ENCODE data around the gene CLEC16A. TPM values are rescaled to one million over a fixed set of nuclear protein-coding genes. Genes with fewer than 3 reads are reported as not detected.
A peak's percentile ranks its signal among the peaks of the same experiment; 100 is the strongest.

Gene CLEC16A
- total and polyA plus RNA-seq, 9 of the 15 experiments (the other 6 are each of a cell fraction or from before 2014, with no cell fraction given), result 1.00 to 22.3 (median 10.0) TPM

DNA sequence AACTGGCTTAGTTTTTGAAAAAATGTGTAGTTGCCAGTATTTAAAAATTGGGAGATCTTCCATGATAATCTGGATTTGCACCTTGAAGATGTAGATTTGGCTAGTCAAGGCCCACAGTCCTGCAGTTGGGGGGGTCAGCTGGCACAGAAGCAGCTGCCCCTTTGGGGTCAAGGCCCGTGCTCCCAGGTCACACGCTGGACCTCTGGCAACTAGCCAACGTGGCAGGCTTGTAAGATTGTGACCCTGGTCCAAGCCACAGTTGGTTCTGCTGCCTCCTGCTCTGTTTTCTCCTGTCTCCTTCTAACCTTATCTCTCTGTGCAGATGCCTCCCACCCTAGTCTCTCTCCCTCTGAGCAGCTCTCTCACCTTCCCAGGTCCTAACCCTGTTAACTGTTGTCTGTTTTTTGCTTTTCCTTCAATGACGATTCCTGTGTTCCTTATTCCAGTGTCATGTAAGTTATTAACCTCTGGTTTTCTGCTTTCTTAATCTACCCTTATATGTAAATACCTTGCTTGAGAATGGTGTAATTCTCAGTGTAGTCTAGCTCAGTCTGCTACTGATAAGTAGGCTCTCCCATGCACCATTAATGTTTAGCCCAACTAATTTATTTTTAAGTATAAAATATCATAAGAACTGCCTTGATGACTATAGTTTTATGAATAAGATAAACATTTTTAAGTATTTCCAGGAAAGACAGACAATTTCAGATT is 27.9 kb downstream of the CLEC16A start:
- no peaks in the 10 kb centered on the region for H3K9me3 ChIP-seq (replicated peaks; ENCODE audit: control insufficient read depth, insufficient read depth, low read depth, low read length)
- H3K9me1 ChIP-seq (ENCODE audit: control insufficient read depth, insufficient read depth, low read length), result peaks cover 4% of the 10 kb centered on the region
- peak; percentile 86 to 97 (median 89) for DNase-seq (ENCODE audit: extremely low read depth in 1 of 4, low spot score in 3 of 4)
- BruUV-seq (replicated peaks), result no TSS peak
- FAIRE-seq, result peak; percentile 100
- 2% methylated on average over 4 of the region's 4 CpGs for WGBS (ENCODE audit: insufficient coverage, low coverage, missing lambda C conversion rate)
- no peaks in the 10 kb centered on the region for H3K79me2 ChIP-seq (ENCODE audit: control insufficient read depth, insufficient read depth, low read length)
- H3K9ac ChIP-seq (ENCODE audit: insufficient read depth in 1 of 2, low read depth in 2 of 2, low read length in 2 of 2), result peak overlapping the region in 1 of 2 experiments; percentile 13; a peak in 2 of 4 replicates
- H3K27me3 ChIP-seq (ENCODE audit: control insufficient read depth in 2 of 2, insufficient read depth in 2 of 2, low read length in 2 of 2), result no peaks in the 10 kb centered on the region
- H4K20me1 ChIP-seq (replicated peaks; ENCODE audit: control insufficient read depth, insufficient read depth, low read length), result 0 out of 2 replicates have a peak, but pooled peaks cover 6% of the 10 kb centered on the region
- ChIA-PET CTCF (ENCODE audit: low intra/inter-chr PET ratio) (interaction anchor here (0.6 to 4.7 kb wide), 6 partner anchors 19 to 742 kb away, joined by 3 to 58 read pairs (median 4); partner anchors contain the start of gene SOCS1), POLR2A (interaction anchor here (1.0 to 2.7 kb wide), 8 partner anchors 8 to 381 kb away, joined by 3 to 23 read pairs (median 3); partner anchors contain the start of gene SOCS1)
- H2AFZ ChIP-seq (ENCODE audit: low read depth, low read length), result no peak overlapping the region
- ATAC-seq, result peak; percentile 98
- H3K4me2 ChIP-seq (ENCODE audit: insufficient read depth, low read length), result peak overlapping the region; percentile 36; the same call in 1 of the 2 replicates
- in situ Hi-C loops (cut with MboI) (loop anchor here (25.0 kb wide), 2 partner anchors 565 to 690 kb away; partner anchors contain the start of gene SNN), intact Hi-C loops (cut with micrococcal nuclease) (loop anchor here (1.0 to 5.0 kb wide), 5 partner anchors 133 to 385 kb away; no protein-coding TSS in a partner anchor)
- H3K27ac ChIP-seq (ENCODE audit: extremely low read depth, low read depth, low read length), result peak overlapping the region; percentile 63
- H3K36me3 ChIP-seq (ENCODE audit: control insufficient read depth, insufficient read depth, low read length), result peaks cover 51% of the 10 kb centered on the region
- H3K4me3 ChIP-seq, result no peak overlapping the region
- peaks cover 19 to 22% of the 10 kb centered on the region in 2 experiments for H3K4me1 ChIP-seq (replicated peaks in 1 of 2; ENCODE audit: control insufficient read depth in 2 of 2, insufficient read depth in 2 of 2, low read length in 2 of 2)
- TF ChIP-seq MED1 (CRISPR knock-in tag; IDR thresholded peaks at IDR 0.05; ENCODE audit: borderline replicate concordance) (no peak), POU5F1 (IDR thresholded peaks at IDR 0.05; ENCODE audit: borderline replicate concordance, low read depth, low read length, partially characterized antibody) (no peak), CHD4 (IDR thresholded peaks at IDR 0.05; ENCODE audit: insufficient read depth, insufficient replicate concordance, low read depth, low read length, poor library complexity, severe bottlenecking) (no peak), DPF2 (IDR thresholded peaks at IDR 0.05) (peak; percentile 100)
- TF ChIP-seq, protein P1, sequence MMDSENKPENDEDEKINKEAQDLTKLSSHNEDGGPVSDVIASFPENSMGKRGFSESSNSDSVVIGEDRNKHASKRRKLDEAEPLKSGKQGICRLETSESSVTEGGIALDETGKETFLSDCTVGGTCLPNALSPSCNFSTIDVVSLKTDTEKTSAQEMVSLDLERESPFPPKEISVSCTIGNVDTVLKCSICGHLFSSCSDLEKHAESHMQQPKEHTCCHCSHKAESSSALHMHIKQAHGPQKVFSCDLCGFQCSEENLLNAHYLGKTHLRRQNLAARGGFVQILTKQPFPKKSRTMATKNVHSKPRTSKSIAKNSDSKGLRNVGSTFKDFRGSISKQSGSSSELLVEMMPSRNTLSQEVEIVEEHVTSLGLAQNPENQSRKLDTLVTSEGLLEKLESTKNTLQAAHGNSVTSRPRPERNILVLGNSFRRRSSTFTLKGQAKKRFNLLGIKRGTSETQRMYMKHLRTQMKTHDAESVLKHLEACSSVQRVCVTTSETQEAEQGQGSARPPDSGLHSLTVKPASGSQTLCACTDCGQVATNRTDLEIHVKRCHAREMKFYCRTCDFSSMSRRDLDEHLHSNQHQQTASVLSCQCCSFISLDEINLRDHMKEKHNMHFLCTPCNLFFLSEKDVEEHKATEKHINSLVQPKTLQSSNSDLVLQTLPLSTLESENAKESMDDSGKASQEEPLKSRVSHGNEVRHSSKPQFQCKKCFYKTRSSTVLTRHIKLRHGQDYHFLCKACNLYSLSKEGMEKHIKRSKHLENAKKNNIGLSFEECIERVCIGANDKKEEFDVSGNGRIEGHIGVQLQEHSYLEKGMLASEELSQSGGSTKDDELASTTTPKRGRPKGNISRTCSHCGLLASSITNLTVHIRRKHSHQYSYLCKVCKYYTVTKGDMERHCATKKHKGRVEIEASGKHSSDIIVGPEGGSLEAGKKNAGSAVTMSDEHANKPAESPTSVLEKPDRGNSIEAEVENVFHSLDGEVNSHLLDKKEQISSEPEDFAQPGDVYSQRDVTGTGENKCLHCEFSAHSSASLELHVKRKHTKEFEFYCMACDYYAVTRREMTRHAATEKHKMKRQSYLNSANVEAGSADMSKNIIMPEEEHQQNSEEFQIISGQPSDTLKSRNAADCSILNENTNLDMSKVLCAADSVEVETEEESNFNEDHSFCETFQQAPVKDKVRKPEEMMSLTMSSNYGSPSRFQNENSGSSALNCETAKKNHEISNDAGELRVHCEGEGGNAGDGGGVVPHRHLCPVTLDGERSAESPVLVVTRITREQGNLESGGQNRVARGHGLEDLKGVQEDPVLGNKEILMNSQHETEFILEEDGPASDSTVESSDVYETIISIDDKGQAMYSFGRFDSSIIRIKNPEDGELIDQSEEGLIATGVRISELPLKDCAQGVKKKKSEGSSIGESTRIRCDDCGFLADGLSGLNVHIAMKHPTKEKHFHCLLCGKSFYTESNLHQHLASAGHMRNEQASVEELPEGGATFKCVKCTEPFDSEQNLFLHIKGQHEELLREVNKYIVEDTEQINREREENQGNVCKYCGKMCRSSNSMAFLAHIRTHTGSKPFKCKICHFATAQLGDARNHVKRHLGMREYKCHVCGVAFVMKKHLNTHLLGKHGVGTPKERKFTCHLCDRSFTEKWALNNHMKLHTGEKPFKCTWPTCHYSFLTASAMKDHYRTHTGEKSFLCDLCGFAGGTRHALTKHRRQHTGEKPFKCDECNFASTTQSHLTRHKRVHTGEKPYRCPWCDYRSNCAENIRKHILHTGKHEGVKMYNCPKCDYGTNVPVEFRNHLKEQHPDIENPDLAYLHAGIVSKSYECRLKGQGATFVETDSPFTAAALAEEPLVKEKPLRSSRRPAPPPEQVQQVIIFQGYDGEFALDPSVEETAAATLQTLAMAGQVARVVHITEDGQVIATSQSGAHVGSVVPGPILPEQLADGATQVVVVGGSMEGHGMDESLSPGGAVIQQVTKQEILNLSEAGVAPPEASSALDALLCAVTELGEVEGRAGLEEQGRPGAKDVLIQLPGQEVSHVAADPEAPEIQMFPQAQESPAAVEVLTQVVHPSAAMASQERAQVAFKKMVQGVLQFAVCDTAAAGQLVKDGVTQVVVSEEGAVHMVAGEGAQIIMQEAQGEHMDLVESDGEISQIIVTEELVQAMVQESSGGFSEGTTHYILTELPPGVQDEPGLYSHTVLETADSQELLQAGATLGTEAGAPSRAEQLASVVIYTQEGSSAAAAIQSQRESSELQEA (IDR thresholded peaks at IDR 0.05; ENCODE audit: low read depth), result no peak
- TF ChIP-seq, protein P2, sequence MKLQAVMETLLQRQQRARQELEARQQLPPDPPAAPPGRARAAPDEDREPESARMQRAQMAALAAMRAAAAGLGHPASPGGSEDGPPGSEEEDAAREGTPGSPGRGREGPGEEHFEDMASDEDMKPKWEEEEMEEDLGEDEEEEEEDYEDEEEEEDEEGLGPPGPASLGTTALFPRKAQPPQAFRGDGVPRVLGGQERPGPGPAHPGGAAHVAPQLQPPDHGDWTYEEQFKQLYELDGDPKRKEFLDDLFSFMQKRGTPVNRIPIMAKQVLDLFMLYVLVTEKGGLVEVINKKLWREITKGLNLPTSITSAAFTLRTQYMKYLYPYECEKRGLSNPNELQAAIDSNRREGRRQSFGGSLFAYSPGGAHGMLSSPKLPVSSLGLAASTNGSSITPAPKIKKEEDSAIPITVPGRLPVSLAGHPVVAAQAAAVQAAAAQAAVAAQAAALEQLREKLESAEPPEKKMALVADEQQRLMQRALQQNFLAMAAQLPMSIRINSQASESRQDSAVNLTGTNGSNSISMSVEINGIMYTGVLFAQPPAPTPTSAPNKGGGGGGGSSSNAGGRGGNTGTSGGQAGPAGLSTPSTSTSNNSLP (IDR thresholded peaks at IDR 0.05; ENCODE audit: borderline replicate concordance, low read depth, low read length), result 0 out of 2 replicates have a peak, but pooled peaks have one; percentile 17
- TF ChIP-seq, protein P3, sequence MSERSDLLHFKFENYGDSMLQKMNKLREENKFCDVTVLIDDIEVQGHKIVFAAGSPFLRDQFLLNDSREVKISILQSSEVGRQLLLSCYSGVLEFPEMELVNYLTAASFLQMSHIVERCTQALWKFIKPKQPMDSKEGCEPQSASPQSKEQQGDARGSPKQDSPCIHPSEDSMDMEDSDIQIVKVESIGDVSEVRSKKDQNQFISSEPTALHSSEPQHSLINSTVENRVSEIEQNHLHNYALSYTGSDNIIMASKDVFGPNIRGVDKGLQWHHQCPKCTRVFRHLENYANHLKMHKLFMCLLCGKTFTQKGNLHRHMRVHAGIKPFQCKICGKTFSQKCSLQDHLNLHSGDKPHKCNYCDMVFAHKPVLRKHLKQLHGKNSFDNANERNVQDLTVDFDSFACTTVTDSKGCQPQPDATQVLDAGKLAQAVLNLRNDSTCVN (CRISPR knock-in tag; IDR thresholded peaks at IDR 0.05), result 0 out of 2 replicates have a peak, but pooled peaks have one; percentile 51

Data from K562 (cell line).